Hepatocyte (in vitro differentiated cells): ENCODE measurements around the gene MGMT. TPM values are rescaled to one million over a fixed set of nuclear protein-coding genes. Genes with fewer than 3 reads are reported as not detected.

Experiments used
- DNase-seq: peaks from one replicate; pipeline ENCODE4 v3.0.0-alpha.2; 2016; ENCODE audit warnings: low spot score
- H2AFZ ChIP-seq: fragments of 200-600 bp; sonication (generic); 2 replicates; pipeline ENCODE4 v1.6.0; 2016; ENCODE audit warnings: antibody characterized with exemption, mild to moderate bottlenecking
- H3K27ac ChIP-seq: fragments of 200-600 bp; sonication (generic); 2 replicates; pipeline ENCODE4 v1.5.1; 2016; ENCODE audit warnings: mild to moderate bottlenecking
- H3K27me3 ChIP-seq: fragments of 200-600 bp; sonication (generic); 2 replicates; pipeline ENCODE4 v1.6.1; 2016
- H3K36me3 ChIP-seq: fragments of 200-600 bp; sonication (generic); replicated peaks from 2 replicates; pipeline ENCODE4 v1.5.1; 2016; ENCODE audit warnings: low read depth; ENCODE audit not compliant: insufficient read depth
- H3K4me1 ChIP-seq: fragments of 200-600 bp; sonication (generic); 2 replicates; pipeline ENCODE4 v1.5.1; 2016; ENCODE audit warnings: mild to moderate bottlenecking, moderate library complexity; ENCODE audit not compliant: insufficient read depth
- H3K4me2 ChIP-seq: fragments of 200-600 bp; sonication (generic); 2 replicates; pipeline ENCODE4 v1.6.0; 2016
- H3K4me3 ChIP-seq: fragments of 200-600 bp; sonication (generic); 2 replicates; pipeline ENCODE4 v1.5.1; 2016; ENCODE audit warnings: mild to moderate bottlenecking
- H3K79me2 ChIP-seq: fragments of 200-600 bp; sonication (generic); 2 replicates; pipeline ENCODE4 v1.6.0; 2017; ENCODE audit warnings: mild to moderate bottlenecking
- H3K9me2 ChIP-seq: fragments of 200-600 bp; sonication (generic); replicated peaks from 2 replicates; pipeline ENCODE4 v1.6.0; 2017; ENCODE audit warnings: mild to moderate bottlenecking; ENCODE audit not compliant: insufficient read depth
- H3K9me3 ChIP-seq: fragments of 200-600 bp; sonication (generic); 2 replicates; pipeline ENCODE4 v1.5.1; 2016; ENCODE audit warnings: low read depth, mild to moderate bottlenecking
- H4K20me1 ChIP-seq: fragments of 200-600 bp; sonication (generic); 2 replicates; pipeline ENCODE4 v1.6.0; 2016; ENCODE audit warnings: mild to moderate bottlenecking; ENCODE audit not compliant: insufficient read depth, poor library complexity, severe bottlenecking
- CTCF ChIP-seq: fragments of 200-600 bp; sonication (generic); IDR thresholded peaks from 2 replicates; pipeline ENCODE4 v1.5.1; 2016; ENCODE audit warnings: antibody characterized with exemption, mild to moderate bottlenecking; ENCODE audit not compliant: poor library complexity
- EZH2 ChIP-seq: fragments of 200-600 bp; sonication (generic); IDR thresholded peaks from 2 replicates; pipeline ENCODE4 v1.6.1; 2016; ENCODE audit warnings: antibody characterized with exemption, mild to moderate bottlenecking, borderline replicate concordance
- EZH2phosphoT487 ChIP-seq: fragments of 200-600 bp; sonication (generic); IDR thresholded peaks from one replicate; pipeline ENCODE4 v1.6.1; 2018; ENCODE audit warnings: antibody characterized with exemption, mild to moderate bottlenecking, low read depth, moderate library complexity; ENCODE audit not compliant: unreplicated experiment, severe bottlenecking
- WGBS: methylation state at CpG from one replicate; pipeline ENCODE4 v1.1.6; 2016; ENCODE audit warnings: low lambda C conversion rate; ENCODE audit errors: missing lambda C conversion rate; 5-methylcytosine and 5-hydroxymethylcytosine counted together
- polyA plus RNA-seq: library from polyadenylated mRNA; unstranded; fragments of >200 nt; fragmentation: Nextera tagmentation; extraction: Ambion mirVana; gene quantifications from 2 replicates; pipeline ENCODE4 v1.2.1, GENCODE V29; 2016
- total RNA-seq: library from RNA; depleted of rRNA; stranded (reverse); fragments of >200 nt; gene quantifications from 2 replicates; pipeline ENCODE4 v1.2.3, GENCODE V29; 2014

Gene MGMT
- total and polyA plus RNA-seq, 2 experiments from 2014 or later, result 41.5 to 41.9 TPM

- Histone ChIP-seq H3K4me1 (no peaks in the 10 kb centered on the region), H3K27ac (no peak overlapping the region), H4K20me1 (no peaks in the 10 kb centered on the region), H3K4me3 (no peak overlapping the region), H3K79me2 (no peaks in the 10 kb centered on the region), H3K27me3 (no peaks in the 10 kb centered on the region), H2AFZ (no peak overlapping the region), H3K4me2 (no peak overlapping the region), H3K36me3 (no peaks in the 10 kb centered on the region), H3K9me2 (no peaks in the 10 kb centered on the region), H3K9me3 (no peaks in the 10 kb centered on the region)
- TF ChIP-seq CTCF (no peak), EZH2phosphoT487 (no peak), EZH2 (no peak)
- DNase-seq, result no peak
- WGBS, result 95% methylated on average over 24 of the region's 25 CpGs
Observed at GRCh38 chr10:129766611-129767550, 299.8 kb downstream of the MGMT start.

GRCh38 chr10:129767751-129768150, 300.7 kb downstream of the MGMT start:
- 94% methylated on average over 10 of the region's 10 CpGs for WGBS
- H3K4me3 ChIP-seq, result no peak overlapping the region
- H3K27ac ChIP-seq, result no peak overlapping the region
- H3K79me2 ChIP-seq, result no peaks in the 10 kb centered on the region
- no peak for DNase-seq
- no peaks in the 10 kb centered on the region for H3K9me3 ChIP-seq
- no peaks in the 10 kb centered on the region for H3K27me3 ChIP-seq
- no peak for TF ChIP-seq EZH2phosphoT487
- no peak for TF ChIP-seq EZH2
- no peak for TF ChIP-seq CTCF
- H2AFZ ChIP-seq, result no peak overlapping the region
- no peak overlapping the region for H3K4me2 ChIP-seq
- H3K4me1 ChIP-seq, result no peaks in the 10 kb centered on the region
- no peaks in the 10 kb centered on the region for H3K9me2 ChIP-seq
- no peaks in the 10 kb centered on the region for H4K20me1 ChIP-seq
- no peaks in the 10 kb centered on the region for H3K36me3 ChIP-seq

- no peak overlapping the region for H3K4me2 ChIP-seq
- H3K27me3 ChIP-seq, result no peaks in the 10 kb centered on the region
- H3K27ac ChIP-seq, result no peak overlapping the region
- no peaks in the 10 kb centered on the region for H4K20me1 ChIP-seq
- no peaks in the 10 kb centered on the region for H3K36me3 ChIP-seq
- H3K9me2 ChIP-seq, result no peaks in the 10 kb centered on the region
- H3K4me3 ChIP-seq, result no peak overlapping the region
- TF ChIP-seq EZH2phosphoT487, result no peak
- TF ChIP-seq EZH2, result no peak
- no peak for TF ChIP-seq CTCF
- H3K79me2 ChIP-seq, result no peaks in the 10 kb centered on the region
- no peaks in the 10 kb centered on the region for H3K9me3 ChIP-seq
- 92% methylated on average over 44 of the region's 44 CpGs for WGBS
- H2AFZ ChIP-seq, result no peak overlapping the region
- no peaks in the 10 kb centered on the region for H3K4me1 ChIP-seq
- DNase-seq, result no peak
Observed at GRCh38 chr10:129768437-129769355, 301.7 kb downstream of the MGMT start.
